Right lung (tissue), 5 donors: Measurements from ENCODE around the gene SLC2A14. TPM values are rescaled to one million over a fixed set of nuclear protein-coding genes. Genes with fewer than 3 reads are reported as not detected.

Source experiments
- polyA plus RNA-seq, 5 donors: library from polyadenylated mRNA; unstranded; fragments of 120-200 nt; gene quantifications; one replicate each; pipeline versions ENCODE4 v1.2.1 to v1.2.3, GENCODE V29; 2013; ENCODE audit warnings: inconsistent platforms in 1 of 5, low replicate concordance in 1 of 5; ENCODE audit not compliant: insufficient read length in 5 of 5, insufficient read depth in 1 of 5

Gene SLC2A14
- polyA plus RNA-seq, 5 donors, result 0.16 to 0.85 (median 0.60) TPM

Other genes starting within 250 kb of the SLC2A14 start
- not detected for gene APOBEC1, start 207.0 kb downstream of the SLC2A14 start, polyA plus RNA-seq
- gene GDF3, start 177.1 kb downstream of the SLC2A14 start, polyA plus RNA-seq, result under 1 TPM in 1 of 5 donors, not detected in 4; 0.12 TPM
- not detected for gene DPPA3, start 161.5 kb downstream of the SLC2A14 start, polyA plus RNA-seq
- under 1 TPM in 4 of 5 donors, not detected in 1; 0.18 to 0.31 (median 0.18) TPM for gene CLEC4C, start 125.5 kb downstream of the SLC2A14 start, polyA plus RNA-seq
- not detected for gene NANOGNB, start 107.7 kb downstream of the SLC2A14 start, polyA plus RNA-seq
- under 1 TPM; 0.16 to 0.53 (median 0.18) TPM for gene NANOG, start 83.5 kb downstream of the SLC2A14 start, polyA plus RNA-seq
- 10 to 100 TPM; 21.1 to 43.8 (median 37.1) TPM for gene SLC2A3, start 63.3 kb upstream of the SLC2A14 start, polyA plus RNA-seq
- gene FOXJ2, start 159.8 kb upstream of the SLC2A14 start, polyA plus RNA-seq, result 10 to 100 TPM; 21.8 to 26.8 (median 24.7) TPM
- gene C3AR1, start 193.4 kb upstream of the SLC2A14 start, polyA plus RNA-seq, result 1 to 10 TPM; 3.9 to 4.9 (median 4.4) TPM
- gene NECAP1, start 209.4 kb upstream of the SLC2A14 start, polyA plus RNA-seq, result 10 to 100 TPM; 33.8 to 38.8 (median 37.8) TPM